T-helper 9 cell (primary cell): ENCODE results near the gene C20orf144.
"Not testable (repeated sequence)": the region's sequence is repeated elsewhere in the genome, so short reads cannot be mapped to it uniquely, and the experiment has no call there.

Experiments
- DNase-seq: peaks from one replicate; pipeline ENCODE4 v3.0.0-alpha.2; 2020

The C20orf144 gene

DNA sequence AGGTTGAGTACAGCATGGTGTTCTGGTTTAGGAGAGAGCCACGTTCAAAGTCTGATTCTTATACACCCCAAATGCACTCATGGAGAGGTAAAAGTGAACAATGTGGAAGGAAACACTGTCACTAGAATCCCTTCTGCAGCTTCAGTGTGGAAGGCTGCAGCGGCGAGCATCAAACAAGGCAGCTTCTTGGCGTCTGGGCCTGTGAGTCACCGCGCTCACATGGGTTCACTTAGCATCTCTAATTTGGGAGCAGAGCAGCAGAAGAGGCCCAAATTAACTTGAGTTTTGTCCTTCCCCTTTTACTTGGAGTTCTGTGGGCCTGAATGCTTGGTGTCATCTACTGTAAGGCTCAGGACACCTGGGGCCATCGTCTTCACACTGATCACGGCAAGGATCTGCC, 35.0 kb downstream of the C20orf144 start:
- no peak for DNase-seq

DNA sequence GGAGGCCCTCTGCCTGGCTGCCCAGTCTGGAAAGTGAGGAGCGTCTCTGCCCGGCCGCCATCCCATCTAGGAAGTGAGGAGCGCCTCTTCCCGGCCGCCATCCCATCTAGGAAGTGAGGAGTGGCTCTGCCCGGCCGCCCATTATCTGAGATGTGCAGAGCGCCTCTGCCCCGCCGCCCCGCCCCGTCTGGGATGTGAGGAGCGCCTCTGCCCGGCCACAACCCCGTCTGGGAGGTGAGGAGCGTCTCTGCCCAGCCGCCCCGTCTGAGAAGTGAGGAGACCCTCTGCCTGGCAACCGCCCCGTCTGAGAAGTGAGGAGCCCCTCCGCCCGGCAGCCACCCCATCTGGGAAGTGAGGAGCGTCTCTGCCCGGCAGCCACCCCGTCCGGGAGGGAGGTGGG, 36.8 kb downstream of the C20orf144 start:
- DNase-seq = not testable (repeated sequence)

DNA sequence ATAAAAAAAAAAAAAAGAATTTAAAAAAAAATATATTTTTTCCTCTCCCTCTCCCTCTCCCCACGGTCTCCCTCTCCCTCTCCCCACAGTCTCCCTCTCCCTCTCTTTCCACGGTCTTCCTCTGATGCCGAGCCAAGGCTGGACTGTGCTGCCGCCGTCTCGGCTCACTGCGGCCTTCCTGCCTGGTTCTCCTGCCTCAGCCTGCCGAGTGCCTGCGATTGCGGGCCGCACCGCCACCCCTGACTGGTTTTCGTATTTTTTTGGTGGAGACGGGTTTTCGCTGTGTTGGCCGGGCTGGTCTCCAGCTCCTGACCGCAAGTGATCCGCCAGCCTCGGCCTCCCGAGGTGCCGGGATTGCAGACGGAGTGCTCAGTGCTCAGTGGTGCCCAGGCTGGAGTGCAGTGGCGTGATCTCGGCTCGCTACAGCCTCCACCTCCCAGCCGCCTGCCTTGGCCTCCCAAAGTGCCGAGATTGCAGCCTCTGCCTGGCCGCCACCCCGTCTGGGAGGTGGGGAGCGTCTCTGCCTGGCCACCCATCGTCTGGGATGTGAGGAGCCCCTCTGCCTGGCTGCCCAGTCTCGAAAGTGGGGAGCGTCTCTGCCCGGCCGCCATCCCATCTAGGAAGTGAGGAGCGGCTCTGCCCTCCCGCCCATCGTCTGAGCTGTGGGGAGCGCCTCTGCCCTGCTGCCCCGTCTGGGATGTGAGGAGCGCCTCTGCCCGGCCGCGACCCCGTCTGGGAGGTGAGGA, 38.7 kb downstream of the C20orf144 start:
- not testable (repeated sequence) for DNase-seq

DNA sequence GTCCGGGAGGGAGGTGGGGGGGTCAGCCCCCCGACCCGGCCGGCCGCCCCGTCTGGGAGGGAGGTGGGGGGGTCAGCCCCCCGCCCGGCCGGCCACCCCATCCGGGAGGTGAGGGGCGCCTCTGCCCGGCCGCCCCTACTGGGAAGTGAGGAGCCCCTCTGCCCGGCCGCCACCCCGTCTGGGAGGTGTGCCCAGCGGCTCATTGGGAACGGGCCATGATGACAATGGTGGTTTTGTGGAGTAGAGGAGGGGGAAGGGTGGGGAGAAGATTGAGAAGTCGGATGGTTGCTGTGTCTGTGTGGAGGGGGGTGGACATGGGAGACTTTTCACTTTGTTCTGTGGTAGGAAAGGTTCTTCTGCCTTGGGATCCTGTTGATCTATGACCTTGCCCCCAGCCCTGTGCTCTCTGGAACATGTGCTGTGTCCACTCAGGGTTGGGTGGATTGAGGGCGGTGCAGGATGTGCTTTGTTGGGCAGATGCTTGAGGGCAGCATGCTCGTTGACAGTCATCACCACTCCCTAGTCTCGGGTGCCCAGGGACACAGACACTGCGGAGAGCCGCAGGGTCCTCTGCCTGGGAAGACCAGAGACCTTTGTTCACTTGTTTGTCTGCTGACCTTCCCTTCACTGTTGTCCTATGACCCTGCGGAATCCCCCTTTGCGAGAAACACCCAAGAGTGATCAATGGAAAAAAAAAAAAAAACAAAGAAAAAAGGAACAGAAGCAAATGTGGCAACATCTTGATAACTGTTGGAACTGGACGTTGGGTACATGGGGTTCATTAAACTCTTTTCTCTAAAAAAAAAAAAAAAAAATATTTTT, 39.7 kb downstream of the C20orf144 start:
- DNase-seq = no peak

DNA sequence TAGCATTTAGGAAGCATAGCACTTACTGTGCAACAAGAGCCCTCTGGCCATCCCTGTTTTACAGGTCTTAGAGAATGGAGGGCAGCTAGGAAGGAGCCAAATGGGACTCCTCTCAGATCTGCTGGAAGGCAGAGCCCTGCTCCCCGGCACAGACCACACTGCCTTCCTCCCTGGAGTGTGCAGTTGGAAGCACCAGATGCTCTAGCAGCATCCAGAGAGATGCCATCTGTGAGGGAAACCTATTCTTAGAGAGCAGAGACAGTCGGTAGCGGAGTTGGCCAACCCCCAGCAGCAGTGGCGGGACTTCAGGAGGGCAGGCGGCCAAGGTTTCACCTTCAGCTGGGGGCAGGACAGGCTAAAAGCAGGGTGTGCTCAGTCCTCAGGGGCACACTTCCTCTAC, 40.7 kb downstream of the C20orf144 start:
- no peak for DNase-seq

DNA sequence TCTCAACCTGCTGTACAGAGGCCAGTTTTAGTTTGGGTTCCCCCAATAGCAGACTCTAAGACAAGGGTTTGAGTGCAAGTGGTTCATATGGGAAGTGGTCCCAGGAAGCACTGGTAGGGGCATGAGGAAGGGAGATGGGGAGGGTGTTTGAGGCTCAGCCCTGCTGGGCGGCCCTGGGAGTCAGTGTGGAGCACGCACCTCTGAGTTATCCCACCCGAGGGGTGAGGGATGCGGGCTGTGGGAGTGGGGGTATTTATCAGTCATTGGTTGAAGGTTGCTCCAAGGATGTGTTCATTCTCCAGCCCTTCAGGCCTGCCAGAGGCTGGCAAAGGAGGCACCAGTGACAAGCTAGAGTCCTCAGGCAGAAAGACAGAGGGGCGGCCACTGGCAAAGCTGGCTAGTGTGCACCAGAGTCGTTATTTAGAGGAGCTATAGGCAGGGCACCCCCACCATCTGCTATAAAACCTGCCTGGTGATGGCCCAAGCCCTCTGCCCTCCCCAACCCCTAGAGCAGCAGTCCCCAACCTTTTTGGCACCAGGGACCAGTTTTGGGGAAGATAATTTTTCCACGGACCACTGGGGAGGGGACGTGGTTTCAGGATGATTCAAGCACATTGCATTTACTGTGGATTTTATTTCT, 41.5 kb downstream of the C20orf144 start:
- DNase-seq = no peak

DNA sequence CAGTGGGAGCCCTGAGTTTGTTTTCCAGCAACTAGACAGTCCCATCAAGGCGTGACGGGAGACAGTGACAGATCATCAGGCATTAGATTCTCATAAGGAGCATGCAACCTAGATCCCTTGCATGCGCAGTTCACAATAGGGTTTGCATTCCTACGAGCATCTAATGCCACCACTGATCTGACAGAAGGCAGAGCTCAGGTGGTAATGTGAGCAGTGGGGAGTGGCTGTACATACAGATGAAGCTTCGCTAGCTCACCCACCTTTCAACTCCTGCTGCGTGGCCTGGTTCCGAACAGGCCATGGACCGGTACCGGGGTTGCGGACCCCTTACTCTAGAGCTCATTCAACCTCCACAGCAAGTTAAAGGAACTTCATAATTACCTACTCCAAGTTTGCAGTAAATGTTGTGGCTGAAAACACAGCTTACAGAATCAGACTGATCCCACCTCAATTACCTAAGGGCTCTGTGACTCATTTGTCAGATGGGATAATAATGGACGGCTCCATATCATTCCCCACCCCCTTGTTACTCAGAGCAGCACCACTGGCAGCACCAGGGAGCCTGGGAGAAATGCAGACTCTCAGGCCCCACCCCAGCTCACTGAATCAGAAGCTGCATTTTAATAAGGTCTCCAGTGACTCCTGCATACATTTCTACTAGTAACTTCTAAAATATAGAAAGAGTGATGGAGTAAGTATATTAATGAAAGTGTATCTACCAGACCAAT, 42.2 kb downstream of the C20orf144 start:
- DNase-seq = no peak

DNA sequence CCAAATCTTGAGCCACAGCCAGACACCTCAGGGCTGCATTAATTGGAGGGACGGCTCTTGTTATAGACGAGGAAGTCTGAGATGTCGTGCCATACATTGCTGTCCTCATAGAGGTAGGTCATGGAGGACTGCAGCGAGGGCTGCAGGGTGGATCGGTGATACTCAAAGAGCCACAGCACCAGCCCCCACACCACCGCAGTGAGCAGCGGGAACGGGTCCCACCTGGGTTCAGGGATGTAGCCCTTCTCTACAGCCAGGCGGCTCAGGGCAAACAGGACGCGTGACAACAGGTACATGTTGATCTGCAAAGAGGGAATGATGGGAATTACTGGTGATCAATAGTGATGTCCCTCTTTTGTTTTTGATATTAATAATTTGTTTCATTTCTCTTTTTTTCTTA, 45.5 kb downstream of the C20orf144 start:
- DNase-seq = no peak

DNA sequence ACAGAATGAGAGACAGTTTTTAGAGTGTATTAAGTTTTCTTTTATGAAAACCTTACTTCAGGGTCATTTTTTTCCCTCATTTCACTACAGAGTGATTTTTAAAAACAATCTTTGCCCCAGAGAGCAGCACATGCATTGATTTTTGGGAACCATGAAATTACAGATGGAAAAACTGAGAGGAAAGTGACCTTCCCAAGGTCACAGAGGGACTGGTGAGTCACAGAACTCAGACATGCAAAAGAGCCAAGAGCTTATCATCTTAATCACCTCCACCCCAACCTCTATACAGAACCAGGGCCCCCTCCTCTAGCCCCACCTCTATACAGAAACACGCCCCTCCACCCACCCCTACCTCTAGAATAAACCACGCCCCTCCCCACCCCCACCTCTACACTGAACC, 47.3 kb downstream of the C20orf144 start:
- no peak for DNase-seq

DNA sequence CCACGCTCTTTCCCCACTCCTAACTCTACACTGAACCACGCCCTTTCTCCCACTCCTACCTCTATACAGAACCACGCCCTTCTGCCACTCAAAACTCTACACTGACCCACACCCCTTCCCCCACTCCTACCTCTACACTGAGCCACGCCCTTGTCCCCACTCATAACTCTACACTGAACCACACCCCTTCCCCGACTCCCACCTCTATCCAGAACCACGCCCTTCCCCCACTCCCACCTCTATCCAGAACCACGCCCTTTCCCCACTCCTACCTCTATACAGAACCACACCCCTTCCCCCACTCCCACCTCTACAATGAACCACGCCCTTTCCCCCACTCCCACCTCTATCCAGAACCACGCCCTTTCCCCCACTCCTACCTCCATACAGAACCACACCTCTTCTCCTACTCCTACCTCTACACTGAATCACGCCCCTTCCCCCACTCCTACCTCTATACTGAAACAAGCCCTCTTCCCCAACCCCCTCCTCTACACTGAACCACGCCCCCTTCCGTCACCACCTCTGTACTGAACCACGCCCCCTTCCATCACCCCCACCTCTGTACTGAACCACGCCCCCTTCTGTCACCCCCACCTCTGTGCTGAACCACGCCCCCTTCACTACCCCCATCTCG, 47.9 kb downstream of the C20orf144 start:
- no peak for DNase-seq

DNA sequence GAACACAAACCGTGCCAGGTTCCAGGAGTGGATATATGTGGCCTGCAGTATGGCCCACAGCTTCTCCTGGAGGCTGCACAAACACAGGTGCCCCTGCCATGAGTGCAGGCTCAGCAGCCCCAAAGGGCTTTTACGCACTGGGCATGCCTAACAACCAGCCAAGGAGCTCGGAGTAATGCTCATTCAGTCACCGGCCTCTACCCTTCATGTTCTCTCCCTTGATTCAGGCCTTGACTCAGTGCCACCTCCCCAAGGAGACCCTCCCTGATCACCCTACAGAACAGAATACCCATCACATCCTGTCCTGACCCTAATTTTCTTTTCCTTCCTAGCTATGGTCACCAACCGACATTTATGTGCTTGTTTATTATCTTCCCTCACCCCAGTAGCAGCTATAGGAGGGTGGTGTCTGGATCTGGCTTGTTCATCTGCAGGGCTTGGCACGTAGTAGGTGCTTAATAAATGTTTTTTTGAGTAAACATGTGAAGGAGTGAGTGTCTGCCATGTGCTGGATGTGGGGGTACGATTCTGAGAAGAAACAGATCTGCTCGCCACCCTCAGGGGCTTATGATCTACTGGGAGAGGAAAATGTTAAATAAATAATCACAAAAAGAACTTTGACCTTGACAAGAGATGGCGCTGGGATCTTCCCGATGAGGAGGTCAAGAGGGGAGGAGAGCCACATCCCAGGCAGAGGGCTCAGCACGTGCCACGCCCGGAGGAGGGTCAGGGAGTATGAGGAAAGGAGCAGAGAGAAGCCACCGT, 48.7 kb downstream of the C20orf144 start:
- DNase-seq = no peak

DNA sequence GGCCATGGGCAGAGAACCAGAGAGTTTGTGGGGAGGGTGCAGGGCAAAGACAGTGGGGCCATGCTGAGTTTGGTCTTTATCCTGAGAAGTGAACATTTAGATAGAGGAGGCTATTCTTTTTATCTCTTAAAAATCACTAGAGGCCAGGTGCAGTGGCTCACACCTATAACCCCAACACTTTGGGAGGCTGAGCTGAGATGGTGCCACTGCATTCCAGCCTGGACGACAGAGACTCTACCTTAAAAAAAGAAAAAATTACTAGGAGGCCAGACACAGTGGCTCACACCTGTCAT, 49.3 kb downstream of the C20orf144 start:
- DNase-seq = no peak
